Lower lobe of right lung (tissue), 2 donors: Measurements from ENCODE around the gene TMEM187. TPM values are rescaled to one million over a fixed set of nuclear protein-coding genes. Genes with fewer than 3 reads are reported as not detected.

ENCODE experiments used
- ATAC-seq, 2 donors: fragments of 200-7000 bp; cut with Tn5 transposase; one replicate each; pipeline ENCODE4 v1.9.1; 2020 to 2022; ENCODE audit warnings: mild to moderate bottlenecking in 2 of 2, moderate library complexity in 2 of 2
- DNase-seq: peaks from one replicate; pipeline ENCODE4 v3.0.0-alpha.2; 2020
- H3K27ac ChIP-seq: fragments of 200-600 bp; one replicate; pipeline ENCODE4 v1.8.0; 2022
- H3K27me3 ChIP-seq: fragments of 200-600 bp; one replicate; pipeline ENCODE4 v1.8.0; 2022; ENCODE audit warnings: low read depth
- H3K36me3 ChIP-seq: fragments of 200-600 bp; one replicate; pipeline ENCODE4 v1.8.0; 2022; ENCODE audit warnings: mild to moderate bottlenecking
- H3K4me1 ChIP-seq: fragments of 200-600 bp; one replicate; pipeline ENCODE4 v1.8.0; 2022
- H3K4me3 ChIP-seq: fragments of 200-600 bp; one replicate; pipeline ENCODE4 v1.8.0; 2022; ENCODE audit warnings: mild to moderate bottlenecking
- H3K9me3 ChIP-seq: fragments of 200-600 bp; one replicate; pipeline ENCODE4 v1.8.0; 2022
- CTCF ChIP-seq: fragments of 200-600 bp; IDR thresholded peaks from one replicate; pipeline ENCODE4 v1.8.0; 2022; ENCODE audit warnings: antibody characterized with exemption, mild to moderate bottlenecking
- intact Hi-C: fragments of 100-400 bp; cut with DNase I; formaldehyde crosslinking; loops from one replicate; pipeline ENCODE4 v1.11.0; 2022
- total RNA-seq: library from RNA; stranded (reverse); fragmentation: NEBNext Ultra II Directional; extraction: Animal tissue kit (Norgen Biotek cat#: 25700); gene quantifications from one replicate; pipeline ENCODE4 v1.2.1, GENCODE V29; 2021
- donor health status: DM: no; HTN: yes; CAD: no; lungs with severe emphysema.

TMEM187 gene
- total RNA-seq, 1 donor from 2014 or later, result 7.6 TPM

DNA sequence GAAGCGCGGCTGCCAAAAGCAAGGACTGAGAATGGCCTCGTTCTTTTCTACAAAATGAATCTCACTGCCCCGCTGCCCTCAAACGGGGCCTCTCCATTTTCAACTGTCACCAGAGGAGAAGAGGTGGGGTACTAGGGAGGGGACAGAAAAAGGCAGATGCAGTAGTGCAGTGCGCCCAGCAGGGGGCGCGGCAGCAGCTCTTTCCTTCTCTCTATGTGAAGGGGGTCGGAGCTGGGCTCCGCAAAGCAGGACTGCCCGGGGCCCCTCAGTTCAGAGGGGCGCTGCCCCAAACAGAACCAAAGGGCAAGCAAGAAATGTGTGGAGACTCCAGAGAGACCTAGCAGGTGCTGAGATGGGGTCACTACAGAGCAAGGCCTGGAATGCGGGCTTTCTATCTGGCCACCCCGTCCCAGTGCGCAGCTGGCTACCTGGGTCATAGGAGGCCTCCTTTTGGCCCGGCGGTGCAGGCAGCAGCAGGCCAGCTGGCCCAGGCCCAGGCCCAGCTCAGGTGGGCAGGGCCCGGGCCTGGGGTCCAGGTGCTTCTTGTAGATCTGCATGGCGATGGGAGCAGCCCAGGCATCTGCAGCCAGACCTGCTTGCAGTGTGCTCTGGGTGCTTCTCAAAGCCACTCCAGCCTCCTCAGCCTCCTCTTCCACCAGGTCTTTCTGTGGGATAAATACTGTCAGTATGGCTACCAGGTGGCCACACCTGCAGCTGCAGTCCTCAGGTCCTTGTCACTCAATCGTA is 41.2 kb downstream of the TMEM187 start:
- H3K4me3 ChIP-seq, result no peak overlapping the region
- DNase-seq (peak; percentile 56), ATAC-seq (peak; percentile 64 to 73)
- no peaks in the 10 kb centered on the region for H3K9me3 ChIP-seq
- no peaks in the 10 kb centered on the region for H3K27me3 ChIP-seq
- H3K4me1 ChIP-seq, result peaks cover 26% of the 10 kb centered on the region
- intact Hi-C loops, result no loop called here
- H3K36me3 ChIP-seq, result peaks cover 27% of the 10 kb centered on the region
- peak; percentile 84 for TF ChIP-seq CTCF
- no peak overlapping the region for H3K27ac ChIP-seq

DNA sequence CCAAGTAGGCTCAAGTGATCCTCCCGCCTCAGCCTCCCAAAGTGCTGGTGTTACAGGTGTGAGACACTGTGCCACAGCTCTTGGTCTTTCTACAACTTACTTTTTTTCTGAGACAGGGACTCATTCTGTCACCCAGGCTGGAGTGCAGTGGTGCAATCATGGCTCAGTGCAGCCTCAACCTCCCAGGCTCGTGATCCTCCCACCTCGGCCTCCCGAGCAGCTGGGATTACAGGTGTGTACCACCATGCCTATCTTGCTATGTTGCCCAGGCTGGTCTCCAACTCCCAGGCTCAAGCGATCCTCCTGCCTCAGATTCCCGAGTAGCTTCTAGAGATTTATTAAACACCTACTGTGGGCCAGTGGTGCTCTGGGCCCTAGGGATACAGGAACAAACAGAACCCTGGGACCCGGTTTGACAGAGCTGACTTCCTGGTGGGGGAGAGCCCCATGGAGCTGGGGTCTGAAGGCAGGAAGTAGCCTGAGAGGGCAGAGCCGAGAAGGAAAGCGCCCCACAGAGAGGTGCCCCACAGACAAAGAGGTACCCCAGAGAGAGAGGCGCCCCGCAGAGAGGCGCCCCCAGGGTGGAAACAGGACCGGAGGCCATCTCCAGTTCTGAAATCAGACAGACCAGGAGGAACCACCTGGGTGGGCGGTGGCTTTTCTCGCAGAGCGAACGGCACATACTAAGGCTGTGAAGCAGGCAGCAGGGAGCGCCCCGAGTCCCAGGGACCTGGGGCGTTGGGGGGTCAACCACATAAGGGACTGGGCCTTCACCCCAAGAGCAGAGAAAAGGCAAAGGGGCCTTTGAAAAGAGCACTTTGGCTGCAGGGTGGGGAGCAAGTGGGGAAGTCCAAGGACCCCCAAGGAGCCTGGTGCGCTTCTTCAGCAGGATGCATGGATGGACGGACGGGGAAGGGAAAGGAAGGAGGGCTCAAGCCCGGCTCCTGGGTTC is 42.2 kb downstream of the TMEM187 start:
- Histone ChIP-seq H3K27me3 (no peaks in the 10 kb centered on the region), H3K9me3 (no peaks in the 10 kb centered on the region), H3K4me1 (peaks cover 27% of the 10 kb centered on the region), H3K4me3 (no peak overlapping the region), H3K36me3 (peaks cover 27% of the 10 kb centered on the region), H3K27ac (no peak overlapping the region)
- no peak for DNase-seq
- intact Hi-C loops, result no loop called here
- TF ChIP-seq CTCF, result no peak
- ATAC-seq, result no peak

GRCh38 chrX:154015581-154016264 is 43.2 kb downstream of the TMEM187 start:
- H3K36me3 ChIP-seq, result peaks cover 27% of the 10 kb centered on the region

DNA sequence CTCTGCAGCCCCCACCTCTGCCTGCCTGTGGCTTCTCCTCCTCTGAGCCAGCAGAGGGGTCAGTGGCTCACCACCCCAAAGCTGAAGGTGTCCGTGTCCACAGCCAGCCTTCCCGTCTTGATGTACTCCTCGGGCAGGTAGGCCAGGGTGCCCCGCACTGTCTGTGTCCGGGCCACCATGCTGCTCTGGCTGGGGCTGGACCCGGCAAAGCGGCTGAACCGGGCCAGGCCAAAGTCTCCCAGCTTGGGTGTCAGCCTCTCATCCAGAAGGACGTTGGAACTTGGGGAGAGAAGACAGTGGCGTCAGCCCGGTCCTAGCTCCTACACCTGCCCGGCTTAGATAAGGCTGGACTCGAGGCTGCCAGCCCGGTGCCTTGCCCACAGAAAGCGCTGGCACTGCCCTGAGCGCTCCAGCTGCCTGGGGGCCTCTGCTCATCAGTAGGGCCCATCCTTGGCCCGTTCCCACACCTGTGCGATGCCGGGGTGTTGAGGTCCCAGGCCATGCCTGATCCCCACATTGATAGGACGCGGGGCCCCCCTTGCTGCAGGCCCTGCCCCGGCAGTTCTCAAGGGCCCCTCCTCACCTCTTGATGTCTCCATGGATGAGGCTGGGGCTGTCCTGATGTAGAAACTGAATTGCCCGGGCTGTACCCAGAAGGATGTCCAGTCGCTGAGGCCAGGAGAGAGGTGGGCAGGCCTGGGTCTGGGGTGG is 44.0 kb downstream of the TMEM187 start:
- DNase-seq (no peak), ATAC-seq (no peak)
- Histone ChIP-seq H3K9me3 (no peaks in the 10 kb centered on the region), H3K36me3 (peaks cover 27% of the 10 kb centered on the region), H3K27ac (no peak overlapping the region), H3K4me3 (no peak overlapping the region), H3K27me3 (no peaks in the 10 kb centered on the region), H3K4me1 (peaks cover 27% of the 10 kb centered on the region)
- TF ChIP-seq CTCF, result no peak
- intact Hi-C loops, result no loop called here

More at GRCh38 chrX:154015581-154016264, 43.2 kb downstream of the TMEM187 start:
- Histone ChIP-seq H3K9me3 (no peaks in the 10 kb centered on the region), H3K4me3 (no peak overlapping the region), H3K27ac (no peak overlapping the region), H3K27me3 (no peaks in the 10 kb centered on the region), H3K4me1 (peaks cover 27% of the 10 kb centered on the region)
- DNase-seq, result no peak
- no peak for ATAC-seq
- intact Hi-C loops, result no loop called here
- no peak for TF ChIP-seq CTCF
